Measurements from ENCODE around the gene TIMELESS.

- TF ChIP-seq POLR2AphosphoS5 (IDR thresholded peaks at IDR 0.05; ENCODE audit: borderline replicate concordance, low read depth, low read length): no peak
- TF ChIP-seq EZH2 (IDR thresholded peaks at IDR 0.05): no peak
Observed at GRCh38 chr12:56477521-56478225, 28.4 kb upstream of the TIMELESS start.
